IPS-20b (cell line): ENCODE measurements around the gene LINGO1.

Experiments
- H3K27ac ChIP-seq: one replicate; pipeline ENCODE4 v1.5.1; 2013; ENCODE audit warnings: low read length
- H3K27me3 ChIP-seq: 2 replicates; pipeline ENCODE4 v1.6.1; 2013; ENCODE audit warnings: mild to moderate bottlenecking, low read length, inconsistent platforms; ENCODE audit not compliant: insufficient read depth
- H3K36me3 ChIP-seq: 2 replicates; pipeline ENCODE4 v1.6.1; 2013; ENCODE audit warnings: low read depth, mild to moderate bottlenecking, inconsistent platforms, low read length, moderate library complexity; ENCODE audit not compliant: insufficient read depth
- H3K4me1 ChIP-seq: 2 replicates; pipeline ENCODE4 v1.6.1; 2013; ENCODE audit warnings: mild to moderate bottlenecking, control low read depth, inconsistent platforms, low read length, moderate library complexity; ENCODE audit not compliant: insufficient read depth
- H3K4me3 ChIP-seq: 2 replicates; pipeline ENCODE4 v1.5.1; 2013; ENCODE audit warnings: mild to moderate bottlenecking, low read length, inconsistent platforms
- H3K9ac ChIP-seq: 2 replicates; pipeline ENCODE4 v1.6.1; 2013; ENCODE audit warnings: low read depth, mild to moderate bottlenecking, inconsistent platforms, low read length, moderate library complexity
- H3K9me3 ChIP-seq: 2 replicates; pipeline ENCODE4 v1.6.1; 2013; ENCODE audit warnings: mild to moderate bottlenecking, low read depth, low read length, inconsistent platforms; ENCODE audit not compliant: insufficient read depth

The LINGO1 gene

GRCh38 chr15:77653832-77654480 lies 21.2 kb upstream of the LINGO1 start:
- Histone ChIP-seq H3K36me3 (no peaks in the 10 kb centered on the region), H3K27ac (no peak overlapping the region), H3K4me3 (no peak overlapping the region), H3K4me1 (no peaks in the 10 kb centered on the region; the same call in 1 of the 2 replicates), H3K27me3 (no peaks in the 10 kb centered on the region), H3K9me3 (no peaks in the 10 kb centered on the region), H3K9ac (no peak overlapping the region)

DNA sequence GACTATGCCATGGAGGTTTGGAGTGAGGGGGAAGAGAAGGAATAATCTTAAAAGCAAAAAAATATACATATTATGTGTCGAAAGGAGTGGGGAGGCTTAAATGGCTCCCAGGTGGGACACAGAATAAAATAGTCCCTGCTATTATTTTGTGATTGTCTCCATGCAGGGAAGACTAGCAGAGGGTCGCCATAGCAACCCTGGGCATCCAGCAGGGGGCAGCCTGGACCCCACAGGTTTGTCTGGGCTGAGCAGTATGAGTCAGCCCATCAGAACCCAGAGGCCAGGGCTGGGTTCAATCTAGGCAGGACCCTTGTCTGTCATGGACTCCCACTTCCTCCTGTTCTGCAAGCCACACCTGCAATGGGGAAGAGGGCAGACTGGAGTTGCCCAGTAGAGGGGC lies 17.6 kb upstream of the LINGO1 start:
- Histone ChIP-seq H3K9me3 (no peaks in the 10 kb centered on the region), H3K27me3 (no peaks in the 10 kb centered on the region), H3K27ac (no peak overlapping the region), H3K9ac (no peak overlapping the region), H3K4me3 (no peak overlapping the region), H3K4me1 (no peaks in the 10 kb centered on the region; the same call in 1 of the 2 replicates), H3K36me3 (no peaks in the 10 kb centered on the region)

- no peaks in the 10 kb centered on the region; the same call in 1 of the 2 replicates for H3K4me1 ChIP-seq
- H3K27me3 ChIP-seq = no peaks in the 10 kb centered on the region
- H3K9ac ChIP-seq = no peak overlapping the region
- no peak overlapping the region for H3K27ac ChIP-seq
- no peaks in the 10 kb centered on the region for H3K9me3 ChIP-seq
- no peak overlapping the region for H3K4me3 ChIP-seq
- no peaks in the 10 kb centered on the region for H3K36me3 ChIP-seq
Measured at GRCh38 chr15:77649610-77650009, 16.9 kb upstream of the LINGO1 start.

GRCh38 chr15:77649017-77649416 lies 16.3 kb upstream of the LINGO1 start:
- Histone ChIP-seq H3K27me3 (no peaks in the 10 kb centered on the region), H3K27ac (no peak overlapping the region), H3K9ac (no peak overlapping the region), H3K36me3 (no peaks in the 10 kb centered on the region), H3K9me3 (no peaks in the 10 kb centered on the region), H3K4me1 (no peaks in the 10 kb centered on the region; the same call in 1 of the 2 replicates), H3K4me3 (no peak overlapping the region)

- Histone ChIP-seq H3K36me3 (no peaks in the 10 kb centered on the region), H3K9me3 (no peaks in the 10 kb centered on the region), H3K27me3 (no peaks in the 10 kb centered on the region), H3K4me1 (no peaks in the 10 kb centered on the region; the same call in 1 of the 2 replicates), H3K27ac (no peak overlapping the region), H3K4me3 (no peak overlapping the region), H3K9ac (no peak overlapping the region)
Measured at GRCh38 chr15:77647961-77648360, 15.2 kb upstream of the LINGO1 start.

GRCh38 chr15:77646104-77646694 lies 13.5 kb upstream of the LINGO1 start:
- H3K9ac ChIP-seq = no peak overlapping the region
- H3K27ac ChIP-seq = no peak overlapping the region
- H3K4me3 ChIP-seq = no peak overlapping the region
- peaks cover 5% of the 10 kb centered on the region for H3K4me1 ChIP-seq
- H3K36me3 ChIP-seq = no peaks in the 10 kb centered on the region
- H3K9me3 ChIP-seq = no peaks in the 10 kb centered on the region
- no peaks in the 10 kb centered on the region for H3K27me3 ChIP-seq

DNA sequence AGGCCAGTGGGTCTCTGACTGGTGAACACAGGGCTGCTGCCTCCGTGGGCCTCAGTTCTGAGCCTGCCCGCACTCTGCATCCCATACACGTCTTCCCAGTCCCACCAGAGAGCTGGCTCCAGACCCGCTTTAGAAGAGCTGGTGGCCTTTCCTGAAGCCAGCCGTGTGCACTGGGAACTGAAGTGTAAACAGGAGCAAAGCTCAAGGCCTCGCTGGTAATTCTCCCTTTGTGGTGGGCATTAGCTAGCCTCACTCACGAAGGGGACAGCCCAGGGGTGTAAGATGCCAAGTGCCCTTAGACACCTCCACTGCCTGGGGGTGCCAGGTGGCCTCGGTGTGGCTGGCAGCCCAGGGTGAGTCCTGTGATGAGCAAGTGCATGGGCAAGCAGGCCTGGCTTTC lies 12.9 kb upstream of the LINGO1 start:
- Histone ChIP-seq H3K9ac (no peak overlapping the region), H3K4me1 (peaks cover 5% of the 10 kb centered on the region), H3K27me3 (no peaks in the 10 kb centered on the region)

GRCh38 chr15:77644543-77645247 lies 12.0 kb upstream of the LINGO1 start:
- no peak overlapping the region for H3K4me3 ChIP-seq
- no peak overlapping the region for H3K27ac ChIP-seq
- H3K4me1 ChIP-seq = peaks cover 5% of the 10 kb centered on the region; the same call in 1 of the 2 replicates
- H3K9ac ChIP-seq = no peak overlapping the region
- no peaks in the 10 kb centered on the region for H3K9me3 ChIP-seq
- H3K36me3 ChIP-seq = no peaks in the 10 kb centered on the region
- H3K27me3 ChIP-seq = no peaks in the 10 kb centered on the region

More for the DNA sequence above, 12.9 kb upstream of the LINGO1 start:
- H3K36me3 ChIP-seq = no peaks in the 10 kb centered on the region
- no peak overlapping the region for H3K27ac ChIP-seq
- no peaks in the 10 kb centered on the region for H3K9me3 ChIP-seq
- no peak overlapping the region for H3K4me3 ChIP-seq

DNA sequence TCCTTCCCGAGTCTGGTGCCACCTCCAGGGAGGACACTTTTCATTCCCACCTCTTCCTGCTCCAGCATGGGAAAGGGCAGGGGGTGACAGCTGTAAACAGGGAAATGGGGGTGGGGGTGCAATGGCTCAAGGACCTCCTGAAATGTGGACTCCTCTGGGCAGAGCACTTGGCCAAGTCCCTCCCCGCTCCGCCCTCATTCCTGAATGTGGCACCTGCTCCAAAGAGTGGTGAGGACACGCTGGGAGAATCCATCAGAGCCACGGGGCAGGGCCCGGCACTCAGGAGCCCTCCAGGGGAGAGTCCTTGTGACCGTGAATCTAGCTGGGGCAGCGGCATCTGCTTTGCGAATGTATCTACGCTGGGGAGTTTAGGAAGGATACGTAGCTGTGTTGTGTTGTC lies 11.1 kb upstream of the LINGO1 start:
- no peaks in the 10 kb centered on the region for H3K27me3 ChIP-seq
- no peaks in the 10 kb centered on the region for H3K36me3 ChIP-seq
- no peak overlapping the region for H3K4me3 ChIP-seq
- H3K9ac ChIP-seq = no peak overlapping the region
- no peak overlapping the region for H3K27ac ChIP-seq
- peaks cover 5% of the 10 kb centered on the region; the same call in 1 of the 2 replicates for H3K4me1 ChIP-seq
- H3K9me3 ChIP-seq = no peaks in the 10 kb centered on the region

DNA sequence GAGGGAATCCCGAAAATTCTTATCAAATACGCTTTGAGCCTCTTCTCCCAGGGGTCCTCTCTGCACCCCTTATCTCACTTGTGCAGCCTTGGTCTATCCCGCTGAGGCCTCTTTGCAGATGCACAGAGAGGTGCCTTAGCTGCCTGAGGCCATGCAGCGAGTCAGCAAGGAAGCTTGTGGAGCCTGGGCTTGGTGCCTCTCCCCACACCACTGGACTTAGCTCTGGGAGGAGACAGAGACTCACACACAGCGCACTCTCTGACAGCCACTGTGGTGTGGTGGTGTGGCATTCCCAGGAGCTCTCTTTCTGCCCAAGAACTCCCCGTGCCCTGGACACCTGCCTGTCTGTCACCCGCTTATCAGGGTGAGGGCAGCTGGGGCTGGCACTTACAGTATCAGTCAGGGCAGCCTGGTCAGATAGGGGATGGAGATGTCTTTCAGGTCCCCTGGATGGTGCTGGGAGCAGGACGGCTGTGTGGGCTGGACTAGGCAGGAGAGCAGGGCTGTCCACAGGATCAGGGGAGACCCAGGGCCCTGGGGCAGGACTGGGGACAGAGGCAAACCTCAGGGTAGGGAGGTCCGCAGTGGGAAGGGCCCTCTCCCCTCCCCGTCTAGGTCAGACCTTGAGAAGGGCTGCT lies 10.2 kb upstream of the LINGO1 start:
- Histone ChIP-seq H3K36me3 (no peaks in the 10 kb centered on the region), H3K9ac (no peak overlapping the region), H3K4me3 (no peak overlapping the region), H3K27ac (no peak overlapping the region), H3K4me1 (peaks cover 7% of the 10 kb centered on the region), H3K27me3 (no peaks in the 10 kb centered on the region), H3K9me3 (no peaks in the 10 kb centered on the region)

- Histone ChIP-seq H3K9me3 (no peaks in the 10 kb centered on the region), H3K36me3 (no peaks in the 10 kb centered on the region), H3K27me3 (no peaks in the 10 kb centered on the region; the same call in 1 of the 2 replicates), H3K9ac (no peak overlapping the region), H3K4me1 (peaks cover 8% of the 10 kb centered on the region), H3K4me3 (no peak overlapping the region), H3K27ac (no peak overlapping the region)
Measured at GRCh38 chr15:77641999-77642398, 9.3 kb upstream of the LINGO1 start.
